K562 (cell line): ENCODE results near the gene NFATC1. TPM values are rescaled to one million over a fixed set of nuclear protein-coding genes. Genes with fewer than 3 reads are reported as not detected.

ENCODE experiments used
- ETV1 ChIP-seq: fragments of 450-650 bp; conservative IDR thresholded peaks from 2 replicates; pipeline ENCODE4 v1.6.1; 2016; ENCODE audit warnings: missing genetic modification characterization, control low read depth, low read depth, missing compliant biosample characterization
- NCOR1 ChIP-seq: fragments of 450-650 bp; IDR thresholded peaks from 2 replicates; pipeline ENCODE4 v1.6.1; 2016; ENCODE audit warnings: mild to moderate bottlenecking, moderate library complexity
- ZNF212 ChIP-seq: fragments of 450-650 bp; formaldehyde crosslinking; IDR thresholded peaks from 2 replicates; pipeline ENCODE4 v1.4.0; 2020; ENCODE audit warnings: mild to moderate bottlenecking
- ZNF77 ChIP-seq: fragments of 250-450 bp; sonication (Bioruptor Pico); IDR thresholded peaks from 2 replicates; pipeline ENCODE4 v1.5.0; 2020
- ZNF780A ChIP-seq: fragments of 250-450 bp; sonication (Bioruptor Pico); IDR thresholded peaks from 2 replicates; pipeline ENCODE4 v1.5.0; 2021; ENCODE audit warnings: mild to moderate bottlenecking
- polyA plus RNA-seq, 8 experiments: library from polyadenylated mRNA; depleted of rRNA in 4 of 8; stranded (reverse) in 5 of 8; unstranded in 3 of 8; fragments of >200 nt; fragmentation: Nextera tagmentation in 2 of 8; fragmentation: Illumina TruSeq in 1 of 8; extraction: Ambion mirVana in 2 of 8; extraction: Trizol in 1 of 8; gene quantifications; 2 replicates each; pipeline versions ENCODE4 v1.2.1 to v1.2.3, GENCODE V29; 2011 to 2014; ENCODE audit warnings: inconsistent platforms in 1 of 8, missing spikeins in 1 of 8
- total RNA-seq, 7 experiments: library from RNA; depleted of rRNA in 6 of 7; stranded (reverse); fragments of >200 nt in 6 of 7; fragmentation: Illumina TruSeq in 2 of 7; extraction: Trizol in 2 of 7; gene quantifications; 2 replicates each; pipeline versions ENCODE4 v1.2.1 to v1.2.3, GENCODE V29; 2011 to 2021; ENCODE audit warnings: low replicate concordance in 1 of 7
- TF ChIP-seq, protein P1 (sequence below): fragments of 250-450 bp; sonication (Bioruptor Pico); IDR thresholded peaks from 2 replicates; pipeline ENCODE4 v1.6.1; 2021; ENCODE audit warnings: mild to moderate bottlenecking
- TF ChIP-seq, protein P2 (sequence below): sonication (generic); formaldehyde crosslinking; IDR thresholded peaks from 2 replicates; pipeline ENCODE4 v1.8.0; 2023; ENCODE audit warnings: missing genetic modification reagents, mild to moderate bottlenecking, borderline replicate concordance
- TF ChIP-seq, protein P3 (sequence below), 2 experiments: IDR thresholded peaks; 2 replicates each; pipeline ENCODE4 v1.6.1; 2011; ENCODE audit warnings: borderline replicate concordance in 1 of 2, control low read depth in 1 of 2, low read depth in 1 of 2, low read length in 1 of 2, mild to moderate bottlenecking in 1 of 2, mixed read lengths in 1 of 2, moderate library complexity in 1 of 2; ENCODE audit not compliant: insufficient read depth in 1 of 2, insufficient read length in 1 of 2, poor library complexity in 1 of 2, severe bottlenecking in 1 of 2; ENCODE audit errors: extremely low read depth in 1 of 2

NFATC1 gene
- total and polyA plus RNA-seq, 9 of the 15 experiments (the other 6 are each of a cell fraction or from before 2014, with no cell fraction given): 1.1 to 16.4 (median 2.5) TPM

DNA sequence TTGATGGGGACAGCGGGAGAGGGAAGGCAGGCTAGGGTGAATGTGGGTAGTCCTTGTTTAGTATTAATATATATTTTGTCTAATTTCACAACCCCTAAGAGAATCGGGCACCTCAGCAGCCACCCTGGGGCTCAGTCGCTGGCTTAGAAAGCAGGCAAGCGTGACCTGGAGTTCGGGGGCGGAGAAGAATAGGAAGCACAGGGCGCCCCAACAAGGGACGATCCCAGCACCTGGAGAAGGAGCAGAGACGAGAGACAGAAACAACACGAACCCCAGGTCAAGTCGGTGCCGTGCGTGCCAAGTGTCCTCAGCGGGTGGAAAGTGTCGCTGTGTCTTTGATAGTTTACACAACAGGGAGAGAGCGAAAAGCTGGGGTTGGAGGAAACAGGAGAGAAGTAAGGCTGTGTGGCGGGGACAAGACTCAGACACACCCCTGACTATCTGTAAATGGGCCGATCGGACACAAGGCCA is 95.4 kb downstream of the NFATC1 start (continued):
- TF ChIP-seq, protein P1, sequence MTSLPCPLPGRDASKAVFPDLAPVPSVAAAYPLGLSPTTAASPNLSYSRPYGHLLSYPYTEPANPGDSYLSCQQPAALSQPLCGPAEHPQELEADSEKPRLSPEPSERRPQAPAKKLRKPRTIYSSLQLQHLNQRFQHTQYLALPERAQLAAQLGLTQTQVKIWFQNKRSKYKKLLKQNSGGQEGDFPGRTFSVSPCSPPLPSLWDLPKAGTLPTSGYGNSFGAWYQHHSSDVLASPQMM (CRISPR knock-in tag): no peak
- no peak for TF ChIP-seq ZNF780A (CRISPR knock-in tag)
- TF ChIP-seq, protein P2, sequence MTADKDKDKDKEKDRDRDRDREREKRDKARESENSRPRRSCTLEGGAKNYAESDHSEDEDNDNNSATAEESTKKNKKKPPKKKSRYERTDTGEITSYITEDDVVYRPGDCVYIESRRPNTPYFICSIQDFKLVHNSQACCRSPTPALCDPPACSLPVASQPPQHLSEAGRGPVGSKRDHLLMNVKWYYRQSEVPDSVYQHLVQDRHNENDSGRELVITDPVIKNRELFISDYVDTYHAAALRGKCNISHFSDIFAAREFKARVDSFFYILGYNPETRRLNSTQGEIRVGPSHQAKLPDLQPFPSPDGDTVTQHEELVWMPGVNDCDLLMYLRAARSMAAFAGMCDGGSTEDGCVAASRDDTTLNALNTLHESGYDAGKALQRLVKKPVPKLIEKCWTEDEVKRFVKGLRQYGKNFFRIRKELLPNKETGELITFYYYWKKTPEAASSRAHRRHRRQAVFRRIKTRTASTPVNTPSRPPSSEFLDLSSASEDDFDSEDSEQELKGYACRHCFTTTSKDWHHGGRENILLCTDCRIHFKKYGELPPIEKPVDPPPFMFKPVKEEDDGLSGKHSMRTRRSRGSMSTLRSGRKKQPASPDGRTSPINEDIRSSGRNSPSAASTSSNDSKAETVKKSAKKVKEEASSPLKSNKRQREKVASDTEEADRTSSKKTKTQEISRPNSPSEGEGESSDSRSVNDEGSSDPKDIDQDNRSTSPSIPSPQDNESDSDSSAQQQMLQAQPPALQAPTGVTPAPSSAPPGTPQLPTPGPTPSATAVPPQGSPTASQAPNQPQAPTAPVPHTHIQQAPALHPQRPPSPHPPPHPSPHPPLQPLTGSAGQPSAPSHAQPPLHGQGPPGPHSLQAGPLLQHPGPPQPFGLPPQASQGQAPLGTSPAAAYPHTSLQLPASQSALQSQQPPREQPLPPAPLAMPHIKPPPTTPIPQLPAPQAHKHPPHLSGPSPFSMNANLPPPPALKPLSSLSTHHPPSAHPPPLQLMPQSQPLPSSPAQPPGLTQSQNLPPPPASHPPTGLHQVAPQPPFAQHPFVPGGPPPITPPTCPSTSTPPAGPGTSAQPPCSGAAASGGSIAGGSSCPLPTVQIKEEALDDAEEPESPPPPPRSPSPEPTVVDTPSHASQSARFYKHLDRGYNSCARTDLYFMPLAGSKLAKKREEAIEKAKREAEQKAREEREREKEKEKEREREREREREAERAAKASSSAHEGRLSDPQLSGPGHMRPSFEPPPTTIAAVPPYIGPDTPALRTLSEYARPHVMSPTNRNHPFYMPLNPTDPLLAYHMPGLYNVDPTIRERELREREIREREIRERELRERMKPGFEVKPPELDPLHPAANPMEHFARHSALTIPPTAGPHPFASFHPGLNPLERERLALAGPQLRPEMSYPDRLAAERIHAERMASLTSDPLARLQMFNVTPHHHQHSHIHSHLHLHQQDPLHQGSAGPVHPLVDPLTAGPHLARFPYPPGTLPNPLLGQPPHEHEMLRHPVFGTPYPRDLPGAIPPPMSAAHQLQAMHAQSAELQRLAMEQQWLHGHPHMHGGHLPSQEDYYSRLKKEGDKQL: no peak
- no peak for TF ChIP-seq NCOR1
- no peak for TF ChIP-seq ZNF77 (CRISPR knock-in tag)
- TF ChIP-seq, protein P3, sequence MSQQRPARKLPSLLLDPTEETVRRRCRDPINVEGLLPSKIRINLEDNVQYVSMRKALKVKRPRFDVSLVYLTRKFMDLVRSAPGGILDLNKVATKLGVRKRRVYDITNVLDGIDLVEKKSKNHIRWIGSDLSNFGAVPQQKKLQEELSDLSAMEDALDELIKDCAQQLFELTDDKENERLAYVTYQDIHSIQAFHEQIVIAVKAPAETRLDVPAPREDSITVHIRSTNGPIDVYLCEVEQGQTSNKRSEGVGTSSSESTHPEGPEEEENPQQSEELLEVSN (IDR thresholded peaks at IDR 0.05; ENCODE audit: borderline replicate concordance in 1 of 2, extremely low read depth in 1 of 2, insufficient read depth in 1 of 2, insufficient read length in 1 of 2, low read depth in 1 of 2, low read length in 1 of 2, poor library complexity in 1 of 2, severe bottlenecking in 1 of 2): no peak
- no peak for TF ChIP-seq ETV1 (tag)
- no peak for TF ChIP-seq ZNF212
